Liver (tissue), 3 donors: Measurements from ENCODE around the gene CACNG6.

ENCODE experiments used
- FOXA2 ChIP-seq: IDR thresholded peaks from 2 replicates; pipeline ENCODE4 v1.6.1; 2016; ENCODE audit warnings: antibody characterized with exemption
- JUND ChIP-seq, 2 donors: IDR thresholded peaks; 2 replicates each; pipeline ENCODE4 v1.6.1; 2016; ENCODE audit warnings: antibody characterized with exemption in 2 of 2
- RAD21 ChIP-seq, 2 donors: IDR thresholded peaks; 2 replicates each; pipeline ENCODE4 v1.6.1; 2016; ENCODE audit warnings: antibody characterized with exemption in 2 of 2, mild to moderate bottlenecking in 2 of 2
- TAF1 ChIP-seq: conservative IDR thresholded peaks from 2 replicates; pipeline ENCODE4 v1.6.1; 2016; ENCODE audit warnings: antibody characterized with exemption, mild to moderate bottlenecking
- TF ChIP-seq, protein P1 (sequence below): fragments of 150-350 bp; IDR thresholded peaks from 2 replicates; pipeline ENCODE4 v1.5.1; 2017; ENCODE audit warnings: improper control_type of control experiment, low read depth, low read length; ENCODE audit not compliant: missing input control
- donor health status: healthy.
- donor health status: healthy.

DNA sequence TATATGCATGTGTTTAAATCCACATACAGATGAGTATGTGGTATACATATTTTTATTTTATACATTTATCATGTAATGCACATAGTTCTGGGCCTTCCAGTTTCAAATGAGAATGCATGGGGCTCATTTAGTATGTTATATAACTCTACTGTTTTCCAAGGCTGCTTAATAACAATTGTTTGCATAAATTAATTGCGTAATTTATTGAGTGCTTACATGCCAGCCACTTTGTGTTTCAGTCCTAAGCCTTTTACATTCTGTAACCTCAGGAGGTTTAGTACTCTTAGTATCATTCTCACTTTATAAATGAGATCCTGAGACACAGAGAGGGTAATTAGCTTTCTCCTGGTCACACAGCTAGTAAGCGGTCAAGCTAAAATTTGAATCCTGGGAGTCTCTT, 45.4 kb upstream of the CACNG6 start:
- TF ChIP-seq, protein P1, sequence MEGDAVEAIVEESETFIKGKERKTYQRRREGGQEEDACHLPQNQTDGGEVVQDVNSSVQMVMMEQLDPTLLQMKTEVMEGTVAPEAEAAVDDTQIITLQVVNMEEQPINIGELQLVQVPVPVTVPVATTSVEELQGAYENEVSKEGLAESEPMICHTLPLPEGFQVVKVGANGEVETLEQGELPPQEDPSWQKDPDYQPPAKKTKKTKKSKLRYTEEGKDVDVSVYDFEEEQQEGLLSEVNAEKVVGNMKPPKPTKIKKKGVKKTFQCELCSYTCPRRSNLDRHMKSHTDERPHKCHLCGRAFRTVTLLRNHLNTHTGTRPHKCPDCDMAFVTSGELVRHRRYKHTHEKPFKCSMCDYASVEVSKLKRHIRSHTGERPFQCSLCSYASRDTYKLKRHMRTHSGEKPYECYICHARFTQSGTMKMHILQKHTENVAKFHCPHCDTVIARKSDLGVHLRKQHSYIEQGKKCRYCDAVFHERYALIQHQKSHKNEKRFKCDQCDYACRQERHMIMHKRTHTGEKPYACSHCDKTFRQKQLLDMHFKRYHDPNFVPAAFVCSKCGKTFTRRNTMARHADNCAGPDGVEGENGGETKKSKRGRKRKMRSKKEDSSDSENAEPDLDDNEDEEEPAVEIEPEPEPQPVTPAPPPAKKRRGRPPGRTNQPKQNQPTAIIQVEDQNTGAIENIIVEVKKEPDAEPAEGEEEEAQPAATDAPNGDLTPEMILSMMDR, result no peak
- TF ChIP-seq JUND (IDR thresholded peaks at IDR 0.05) (no peak), RAD21 (IDR thresholded peaks at IDR 0.05) (no peak), FOXA2 (no peak), TAF1 (no peak)
